Left cardiac atrium (tissue), 4 donors: ENCODE data around the gene HES2. TPM values are rescaled to one million over a fixed set of nuclear protein-coding genes. Genes with fewer than 3 reads are reported as not detected.

ENCODE experiments used
- ATAC-seq, 2 donors: fragments of 200-7000 bp; cut with Tn5 transposase; one replicate each; pipeline ENCODE4 v1.9.1; 2020; ENCODE audit warnings: mild to moderate bottlenecking in 2 of 2, moderate library complexity in 2 of 2
- DNase-seq: peaks from one replicate; pipeline ENCODE4 v3.0.0-alpha.2; 2020
- intact Hi-C, 2 donors: fragments of 100-400 bp; cut with DNase I; formaldehyde crosslinking; loops; one replicate each; pipeline versions ENCODE4 v1.14.1 to v1.15.1; 2022 to 2023
- total RNA-seq, 2 donors: library from RNA; stranded (reverse); fragmentation: NEBNext Ultra II Directional; extraction: Animal tissue kit (Norgen Biotek cat#: 25700); gene quantifications; one replicate each; pipeline ENCODE4 v1.2.1, GENCODE V29; 2021
- donor health status: DM: no; HTN: yes; CAD: no.
- donor health status: DM: no; HTN: yes; CAD: no; lungs with severe emphysema.
- donor health status: DM: yes; HTN: yes; CAD: no.
- donor health status: Dilated cardiomyopathy.

The HES2 gene
- total RNA-seq, 2 donors from 2014 or later, result 0.37 TPM; not detected in 1

- no peak for ATAC-seq
These were observed 4.4 kb upstream of the HES2 start for GRCh38 chr1:6424000-6424565.

GRCh38 chr1:6423321-6423999, 3.7 kb upstream of the HES2 start:
- peak; percentile 19 to 41 for ATAC-seq
- intact Hi-C loops, result no loop called here
- DNase-seq, result no peak

More at GRCh38 chr1:6424000-6424565, 4.4 kb upstream of the HES2 start:
- no peak for DNase-seq
- intact Hi-C loops, result no loop called here

DNA sequence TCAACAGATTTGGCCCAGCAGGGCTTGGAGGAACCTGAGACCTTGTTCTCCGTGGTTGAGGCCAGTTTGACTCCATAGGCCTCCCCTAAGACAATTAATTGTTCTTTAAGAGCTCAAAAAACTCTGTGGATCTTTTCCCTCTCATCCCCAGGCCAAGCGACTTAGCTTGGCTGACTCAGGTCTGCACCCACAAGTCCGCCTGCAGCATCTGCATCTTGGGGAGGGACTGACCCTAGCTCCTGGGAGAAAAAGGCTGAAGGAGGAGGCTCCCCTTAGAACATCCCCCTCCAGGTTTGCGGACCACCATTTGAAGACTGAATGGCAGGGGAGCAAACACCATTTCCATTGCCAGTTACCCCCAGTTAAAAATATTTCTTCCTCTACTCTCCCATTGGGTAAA, 1.5 kb upstream of the HES2 start:
- intact Hi-C loops, result no loop called here
- DNase-seq, result no peak
- no peak for ATAC-seq

- DNase-seq (no peak), ATAC-seq (no peak)
- intact Hi-C loops, result no loop called here
These were observed 829 bp upstream of the HES2 start for GRCh38 chr1:6420454-6421042.

DNA sequence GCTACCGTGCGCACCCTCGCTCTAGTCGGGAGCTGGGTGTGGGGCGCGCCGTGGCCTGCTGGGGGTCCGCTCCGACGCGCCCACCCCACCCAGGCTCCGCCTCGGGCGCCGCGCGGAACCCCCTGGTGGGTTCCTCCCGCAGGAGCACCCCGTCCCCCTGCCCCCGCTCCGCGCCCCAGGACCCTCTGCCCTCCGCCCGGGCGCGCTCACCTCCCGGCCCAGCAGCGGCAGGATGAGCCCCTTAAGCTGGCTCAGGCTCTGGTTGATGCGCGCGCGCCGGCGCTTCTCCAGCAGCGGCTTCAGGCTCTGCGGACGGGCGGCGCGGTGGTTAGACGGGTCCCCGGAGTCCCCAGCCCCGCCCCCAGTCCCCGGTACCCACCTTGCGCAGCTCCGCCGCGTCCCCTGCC, 319 bp downstream of the HES2 start:
- DNase-seq, result no peak
- intact Hi-C loops, result no loop called here
- ATAC-seq, result no peak

- ATAC-seq, result no peak
- no peak for DNase-seq
- intact Hi-C loops, result no loop called here
These were observed 887 bp downstream of the HES2 start for GRCh38 chr1:6418668-6419396.

- no peak for ATAC-seq
- no peak for DNase-seq
- intact Hi-C loops, result no loop called here
These were observed 1.6 kb downstream of the HES2 start for GRCh38 chr1:6417961-6418667.

GRCh38 chr1:6416906-6417305, 2.8 kb downstream of the HES2 start:
- no peak for DNase-seq
- intact Hi-C loops, result no loop called here

DNA sequence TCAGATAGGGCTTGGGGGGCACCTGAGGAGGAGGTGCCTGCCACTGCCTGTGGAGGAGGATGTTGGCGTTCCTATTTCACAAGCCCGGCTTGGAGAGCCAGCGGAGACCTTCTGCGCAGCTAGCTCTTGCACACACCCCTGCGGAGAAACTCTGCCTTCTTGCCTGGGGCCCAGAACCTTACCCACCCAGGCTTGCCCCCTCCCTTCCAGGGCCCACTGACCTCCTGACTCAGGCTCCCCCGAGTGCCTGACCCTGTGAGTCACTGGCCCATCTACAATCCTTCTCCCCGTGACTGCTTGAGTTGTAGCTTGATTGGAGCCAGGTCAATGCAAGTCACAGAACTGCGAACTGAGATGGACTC, 3.4 kb downstream of the HES2 start:
- intact Hi-C loops, result no loop called here
- no peak for DNase-seq
- no peak for ATAC-seq

More at GRCh38 chr1:6416906-6417305, 2.8 kb downstream of the HES2 start:
- ATAC-seq, result no peak

DNA sequence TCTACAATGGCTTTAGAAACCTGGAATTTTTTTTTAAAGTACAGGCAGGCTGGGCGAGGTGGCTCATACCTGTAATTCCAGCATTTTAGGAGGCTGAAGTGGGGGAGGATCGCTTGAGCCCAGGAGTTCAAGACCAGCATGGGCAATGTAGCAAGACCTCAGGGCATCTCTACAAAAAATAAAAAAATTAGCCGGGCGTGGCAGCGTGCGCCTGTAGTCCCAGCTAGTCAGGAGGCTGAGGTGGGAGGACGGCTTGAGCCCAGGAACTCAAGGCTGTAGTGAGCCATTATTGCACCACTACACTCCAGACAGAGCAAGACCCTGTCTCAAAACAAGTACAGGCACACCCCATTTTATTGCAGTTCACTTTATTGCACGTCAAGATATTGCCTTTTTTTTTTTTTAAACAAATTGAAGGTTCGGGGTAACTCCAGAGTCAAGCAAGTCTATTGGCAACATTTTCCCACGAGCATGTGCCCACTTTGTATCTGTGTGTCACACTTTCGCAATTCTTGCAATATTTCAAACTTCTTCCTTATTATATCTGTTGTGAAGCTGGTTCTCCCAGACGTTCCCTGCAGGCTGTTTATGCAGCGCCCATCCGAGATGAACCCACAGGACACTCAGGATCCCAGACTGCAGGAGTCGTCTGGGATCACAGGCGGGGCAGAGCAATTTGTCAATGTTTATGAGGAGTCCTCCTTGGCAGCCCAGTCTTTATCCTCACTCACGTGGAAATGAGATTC, 4.7 kb downstream of the HES2 start:
- no peak for DNase-seq
- no peak for ATAC-seq
- intact Hi-C loops, result no loop called here

- DNase-seq (no peak), ATAC-seq (peak in 1 of 2 donors; percentile 21)
- intact Hi-C loops, result no loop called here
These were observed 5.3 kb downstream of the HES2 start for GRCh38 chr1:6414443-6414844.

DNA sequence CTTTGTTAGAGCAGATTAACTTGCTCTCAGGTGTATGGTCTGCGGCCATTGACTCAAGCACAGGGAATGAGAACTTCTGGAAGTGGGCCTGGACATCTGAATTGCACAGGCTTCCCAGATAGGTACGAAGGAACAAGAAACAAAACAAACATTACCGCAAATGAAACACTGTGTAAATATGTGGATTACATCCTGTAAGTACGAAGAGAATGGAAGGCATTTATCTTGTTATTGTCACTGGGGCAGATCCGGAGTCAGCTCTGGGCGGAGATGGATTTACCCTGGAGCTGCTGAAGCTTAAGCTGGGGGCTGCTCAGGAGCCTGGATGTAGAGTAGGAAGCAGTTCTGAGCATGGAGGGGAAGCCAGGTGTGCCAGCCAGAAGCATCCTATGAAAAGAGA, 6.8 kb downstream of the HES2 start:
- ATAC-seq, result no peak
- intact Hi-C loops, result no loop called here

GRCh38 chr1:6410248-6410893, 9.3 kb downstream of the HES2 start:
- no peak for DNase-seq
- no peak for ATAC-seq
- intact Hi-C loops, result no loop called here

More for the DNA sequence above, 6.8 kb downstream of the HES2 start:
- DNase-seq, result no peak

DNA sequence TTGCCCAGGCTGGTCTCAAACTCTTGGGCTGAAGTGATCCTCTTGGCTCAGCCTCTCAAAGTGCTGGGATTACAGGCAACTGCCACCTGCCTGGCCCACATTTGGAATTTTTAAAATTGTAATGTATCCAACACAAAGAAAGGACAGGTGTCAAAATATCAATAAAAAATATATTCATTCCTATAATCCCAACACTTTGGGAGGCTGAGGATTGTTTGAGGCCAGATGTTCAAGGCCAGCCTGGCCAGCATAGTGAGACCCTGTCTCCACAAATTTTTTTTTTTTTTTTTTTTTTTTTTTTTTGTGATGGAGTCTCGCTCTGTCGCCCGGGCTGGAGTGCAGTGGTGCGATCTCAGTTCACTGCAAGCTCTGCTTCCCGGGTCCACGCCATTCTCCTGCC, 10.0 kb downstream of the HES2 start:
- ATAC-seq, result no peak
- DNase-seq, result no peak
- intact Hi-C loops, result loop anchor here in 1 of 2 donors (10.0 kb wide), 1 partner anchor 165 kb away; the partner anchor contains the start of gene HES3

- no peak for ATAC-seq
- DNase-seq, result no peak
- intact Hi-C loops, result loop anchor here in 1 of 2 donors (10.0 kb wide), 1 partner anchor 164 kb away; the partner anchor contains the start of gene HES3
These were observed 10.7 kb downstream of the HES2 start for GRCh38 chr1:6409053-6409452.

DNA sequence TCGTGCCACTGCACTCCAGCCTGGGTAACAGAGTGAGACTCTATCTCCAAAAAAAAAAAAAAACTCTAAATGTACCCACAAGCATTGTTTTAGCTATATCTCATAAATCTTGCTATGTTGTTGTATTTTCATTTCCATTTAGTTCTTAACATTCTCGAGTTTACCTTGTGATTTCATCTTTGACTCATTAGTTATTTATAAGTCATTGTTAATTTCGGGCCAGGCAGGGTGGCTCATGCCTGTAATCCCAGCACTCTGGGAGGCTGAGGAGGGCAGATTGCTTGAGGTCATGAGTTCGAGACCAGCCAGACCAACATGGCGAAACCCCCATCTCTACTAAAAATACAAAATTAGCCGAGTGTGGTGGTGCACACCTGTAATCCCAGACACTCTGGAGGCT, 11.7 kb downstream of the HES2 start:
- ATAC-seq (no peak), DNase-seq (no peak)
- intact Hi-C loops, result loop anchor here in 1 of 2 donors (10.0 kb wide), 1 partner anchor 163 kb away; the partner anchor contains the start of gene HES3

- ATAC-seq (no peak), DNase-seq (no peak)
- intact Hi-C loops, result loop anchor here in 1 of 2 donors (5.0 to 10.0 kb wide), 2 partner anchors 34 to 157 kb away; partner anchors contain the start of gene HES3
These were observed 18.0 kb downstream of the HES2 start for GRCh38 chr1:6401673-6402072.

GRCh38 chr1:6399294-6399693, 20.4 kb downstream of the HES2 start:
- no peak for ATAC-seq
- no peak for DNase-seq
- intact Hi-C loops, result no loop called here
